ENCODE results near the gene CNPY1.

Gene CNPY1

GRCh38 chr7:155512246-155512887 is 34.0 kb downstream of the CNPY1 start:
- H3K27ac ChIP-seq, result no peak overlapping the region
- POLR2A ChIA-PET (ENCODE audit: low non-redundant PET), result no interaction called here
- DNase-seq (ENCODE audit: low spot score), result no peak
- CTCF ChIA-PET, result interaction anchor here (0.6 kb wide), 1 partner anchor 12 kb away, joined by 3 read pairs; no protein-coding TSS in a partner anchor
- TF ChIP-seq, protein P1, sequence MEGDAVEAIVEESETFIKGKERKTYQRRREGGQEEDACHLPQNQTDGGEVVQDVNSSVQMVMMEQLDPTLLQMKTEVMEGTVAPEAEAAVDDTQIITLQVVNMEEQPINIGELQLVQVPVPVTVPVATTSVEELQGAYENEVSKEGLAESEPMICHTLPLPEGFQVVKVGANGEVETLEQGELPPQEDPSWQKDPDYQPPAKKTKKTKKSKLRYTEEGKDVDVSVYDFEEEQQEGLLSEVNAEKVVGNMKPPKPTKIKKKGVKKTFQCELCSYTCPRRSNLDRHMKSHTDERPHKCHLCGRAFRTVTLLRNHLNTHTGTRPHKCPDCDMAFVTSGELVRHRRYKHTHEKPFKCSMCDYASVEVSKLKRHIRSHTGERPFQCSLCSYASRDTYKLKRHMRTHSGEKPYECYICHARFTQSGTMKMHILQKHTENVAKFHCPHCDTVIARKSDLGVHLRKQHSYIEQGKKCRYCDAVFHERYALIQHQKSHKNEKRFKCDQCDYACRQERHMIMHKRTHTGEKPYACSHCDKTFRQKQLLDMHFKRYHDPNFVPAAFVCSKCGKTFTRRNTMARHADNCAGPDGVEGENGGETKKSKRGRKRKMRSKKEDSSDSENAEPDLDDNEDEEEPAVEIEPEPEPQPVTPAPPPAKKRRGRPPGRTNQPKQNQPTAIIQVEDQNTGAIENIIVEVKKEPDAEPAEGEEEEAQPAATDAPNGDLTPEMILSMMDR (conservative IDR thresholded peaks at IDR 0.05; ENCODE audit: low read depth), result no peak

DNA sequence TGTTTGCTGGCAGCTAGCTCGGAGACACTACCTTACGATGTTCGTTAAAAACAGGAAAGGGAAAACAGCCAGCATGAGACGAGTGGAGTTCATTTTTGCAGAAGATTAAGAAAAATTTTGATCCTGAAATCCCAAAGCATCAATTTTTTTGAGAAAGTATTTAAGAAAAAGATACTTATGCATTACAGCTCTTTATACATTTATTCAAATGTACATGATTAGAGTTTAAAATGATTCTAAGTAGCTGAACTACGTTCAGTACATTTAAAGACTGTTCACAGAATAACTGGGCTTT is 34.7 kb downstream of the CNPY1 start:
- ChIA-PET CTCF (interaction anchor here (0.6 kb wide), 1 partner anchor 12 kb away, joined by 3 read pairs; no protein-coding TSS in a partner anchor), POLR2A (ENCODE audit: low non-redundant PET) (no interaction called here)
- DNase-seq (ENCODE audit: low spot score), result no peak
- TF ChIP-seq, protein P1 (conservative IDR thresholded peaks at IDR 0.05; ENCODE audit: low read depth), result no peak
- no peak overlapping the region for H3K27ac ChIP-seq

DNA sequence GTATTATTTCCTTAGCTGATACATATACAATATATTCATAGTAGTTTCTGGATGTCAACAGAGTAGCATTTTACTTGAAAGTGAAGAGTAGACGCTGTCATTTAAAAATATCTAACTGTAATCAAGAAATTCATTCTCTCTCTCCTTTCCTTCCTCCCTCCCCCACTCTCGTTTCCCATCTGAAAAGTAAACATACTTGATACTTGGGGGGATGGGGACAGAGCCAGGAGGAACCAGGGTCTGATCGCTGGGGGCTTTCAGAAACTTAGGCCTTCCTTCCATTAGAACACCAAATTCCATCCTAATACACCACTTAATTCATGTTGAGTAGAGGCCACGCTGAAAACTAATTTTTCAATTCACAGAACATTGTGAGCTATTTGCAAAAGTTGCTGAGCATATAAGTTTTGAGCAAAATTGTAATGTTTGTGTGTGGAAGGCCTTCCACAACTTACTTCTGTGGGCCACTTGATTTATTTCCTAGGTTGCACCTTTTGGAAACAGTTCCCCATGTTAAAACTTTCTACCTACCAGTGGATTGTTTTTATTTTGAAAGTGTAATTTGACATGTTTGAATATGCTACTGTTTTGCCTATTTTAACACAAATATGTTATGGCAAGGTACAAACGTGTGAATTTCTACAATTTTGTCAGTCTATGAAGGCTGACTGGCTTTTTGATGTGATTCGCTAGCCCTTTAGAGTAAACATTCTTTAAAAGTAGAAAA is 35.2 kb downstream of the CNPY1 start:
- TF ChIP-seq, protein P1 (conservative IDR thresholded peaks at IDR 0.05; ENCODE audit: low read depth), result no peak
- DNase-seq (ENCODE audit: low spot score), result no peak
- POLR2A ChIA-PET (ENCODE audit: low non-redundant PET), result no interaction called here
- CTCF ChIA-PET, result no interaction called here
- H3K27ac ChIP-seq, result no peak overlapping the region

DNA sequence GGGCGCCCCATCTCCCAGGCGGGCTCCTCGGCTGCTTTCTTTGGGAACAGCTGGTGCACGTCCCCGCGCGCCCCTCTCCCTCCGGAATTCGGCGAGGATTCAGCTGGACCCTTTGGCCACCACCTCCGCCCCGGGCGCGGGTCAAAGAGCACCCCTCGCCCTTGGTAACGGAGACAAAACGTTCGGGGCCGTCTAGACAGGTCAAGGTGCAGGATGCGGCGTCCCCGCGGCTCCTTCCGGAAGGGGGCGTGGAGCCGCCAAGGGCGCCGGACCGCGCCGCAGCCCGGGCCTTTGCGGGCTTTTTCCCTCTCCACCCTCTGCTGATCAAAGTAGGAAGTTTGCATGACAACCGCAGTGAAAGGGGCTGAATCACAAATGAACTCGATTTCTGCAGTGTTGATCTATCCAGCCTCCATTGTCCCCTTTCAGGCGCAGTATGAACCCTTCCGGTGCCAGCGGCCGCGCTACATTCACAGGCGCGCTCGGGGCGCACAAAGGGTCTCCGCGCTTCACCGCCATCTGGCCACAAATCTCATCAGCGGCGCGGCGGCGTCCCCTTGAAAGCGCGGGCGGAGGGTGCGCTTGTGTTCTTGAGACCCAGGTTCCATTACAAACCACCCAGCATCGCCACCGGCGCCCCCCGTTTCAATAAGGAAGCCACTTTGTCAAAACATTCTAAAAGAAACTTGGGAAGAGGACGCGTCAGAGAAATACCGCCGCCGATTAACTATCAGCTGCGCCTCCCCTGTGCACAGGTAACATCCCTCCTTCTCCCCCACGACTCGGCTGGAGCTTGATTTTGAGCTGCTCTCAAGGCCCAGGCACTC is 36.4 kb downstream of the CNPY1 start:
- DNase-seq (ENCODE audit: low spot score), result no peak
- TF ChIP-seq, protein P1 (conservative IDR thresholded peaks at IDR 0.05; ENCODE audit: low read depth), result no peak
- H3K27ac ChIP-seq, result no peak overlapping the region
- ChIA-PET CTCF (no interaction called here), POLR2A (ENCODE audit: low non-redundant PET) (no interaction called here)

DNA sequence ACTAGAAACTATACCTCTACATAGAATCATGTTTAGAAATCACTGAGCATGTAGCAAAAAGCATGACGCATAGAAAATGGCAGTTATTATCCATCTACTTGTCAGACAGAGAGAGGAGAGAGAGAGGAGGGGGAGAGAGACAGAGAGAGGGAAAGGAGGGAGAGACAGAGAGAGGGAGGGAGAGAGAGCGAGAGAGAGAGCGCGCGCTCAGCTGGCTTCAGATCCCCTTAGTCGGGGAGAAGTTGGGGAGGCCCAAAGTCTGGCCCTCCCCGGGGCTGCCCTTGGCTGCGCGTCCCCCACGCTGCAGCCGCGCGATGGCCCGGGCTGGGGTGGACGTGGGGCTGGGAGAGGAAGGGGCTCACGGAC is 37.0 kb downstream of the CNPY1 start:
- no peak for DNase-seq (ENCODE audit: low spot score)
- ChIA-PET POLR2A (ENCODE audit: low non-redundant PET) (no interaction called here), CTCF (no interaction called here)
- TF ChIP-seq, protein P1 (conservative IDR thresholded peaks at IDR 0.05; ENCODE audit: low read depth), result no peak
- H3K27ac ChIP-seq, result no peak overlapping the region

Data from RWPE1 (cell line).